Endodermal cell (in vitro differentiated cells): Measurements from ENCODE around the gene ZNF407. TPM values are rescaled to one million over a fixed set of nuclear protein-coding genes. Genes with fewer than 3 reads are reported as not detected.

Experiments used
- DNase-seq: peaks from one replicate; pipeline ENCODE4 v3.0.0-alpha.2; 2017
- H3K27ac ChIP-seq: 2 replicates; pipeline ENCODE4 v1.5.1; 2013; ENCODE audit warnings: mild to moderate bottlenecking, low read depth, low read length, moderate library complexity
- H3K27me3 ChIP-seq: 2 replicates; pipeline ENCODE4 v1.6.1; 2013; ENCODE audit warnings: mild to moderate bottlenecking, low read length, moderate library complexity; ENCODE audit not compliant: insufficient read depth, control insufficient read depth, poor library complexity, severe bottlenecking
- H3K36me3 ChIP-seq: 2 replicates; pipeline ENCODE4 v1.7.0; 2013; ENCODE audit warnings: mild to moderate bottlenecking, low read length, moderate library complexity; ENCODE audit not compliant: control insufficient read depth, insufficient read depth
- H3K4me1 ChIP-seq: one replicate; pipeline ENCODE4 v1.7.0; 2013; ENCODE audit warnings: low read length; ENCODE audit not compliant: control insufficient read depth, insufficient read depth
- H3K4me3 ChIP-seq: 2 replicates; pipeline ENCODE4 v1.5.1; 2013; ENCODE audit warnings: mild to moderate bottlenecking, low read length, moderate library complexity
- H3K9ac ChIP-seq: 2 replicates; pipeline ENCODE4 v1.6.1; 2013; ENCODE audit warnings: mild to moderate bottlenecking, low read length, moderate library complexity; ENCODE audit not compliant: poor library complexity, severe bottlenecking; ENCODE audit errors: extremely low read depth
- H3K9me3 ChIP-seq: 2 replicates; pipeline ENCODE4 v1.6.1; 2013; ENCODE audit warnings: mild to moderate bottlenecking, low read length, moderate library complexity; ENCODE audit not compliant: control insufficient read depth
- H3K27ac Mint-ChIP-seq: 2 replicates; pipeline ENCODE4 v1.8.0; 2020; ENCODE audit warnings: mixed read lengths
- H3K27me3 Mint-ChIP-seq: 2 replicates; pipeline ENCODE4 v1.8.0; 2021; ENCODE audit warnings: mild to moderate bottlenecking, mixed read lengths; ENCODE audit not compliant: insufficient read depth
- H3K36me3 Mint-ChIP-seq: 2 replicates; pipeline ENCODE4 v1.8.0; 2020; ENCODE audit warnings: low read depth, mixed read lengths
- H3K4me1 Mint-ChIP-seq: 2 replicates; pipeline ENCODE4 v1.8.0; 2020; ENCODE audit warnings: mixed read lengths
- H3K4me3 Mint-ChIP-seq: 2 replicates; pipeline ENCODE4 v1.8.0; 2020; ENCODE audit warnings: mild to moderate bottlenecking, moderate library complexity, mixed read lengths
- H3K9me3 Mint-ChIP-seq: 2 replicates; pipeline ENCODE4 v1.8.0; 2020; ENCODE audit warnings: mild to moderate bottlenecking, mixed read lengths
- WGBS, 2 experiments: methylation state at CpG; one replicate each; pipeline versions ENCODE4 v1.1.5 to v1.1.7; 2013; ENCODE audit warnings: missing lambda C conversion rate in 2 of 2, mixed read lengths in 1 of 2; ENCODE audit not compliant: insufficient coverage in 1 of 2, insufficient read length in 1 of 2; 5-methylcytosine and 5-hydroxymethylcytosine counted together
- total RNA-seq, 2 donors: library from RNA; stranded (reverse); fragmentation: NEBNext Ultra II Directional in 1 of 2; extraction: Animal tissue kit (Norgen Biotek cat#: 25700) in 1 of 2; gene quantifications; 2 replicates in 1 of 2; 3 replicates in 1 of 2; pipeline ENCODE4 v1.2.1, GENCODE V29; 2021
- TF ChIP-seq, protein P1 (sequence below): fragments of 200-600 bp; sonication (generic); conservative IDR thresholded peaks from 2 replicates; pipeline ENCODE4 v1.5.0; 2021; ENCODE audit warnings: antibody characterized with exemption, mild to moderate bottlenecking

Gene ZNF407
- total RNA-seq, 2 donors from 2014 or later, result 7.6 to 13.1 TPM

GRCh38 chr18:75107196-75107930, 509.7 kb downstream of the ZNF407 start:
- Histone ChIP-seq H3K36me3 (no peaks in the 10 kb centered on the region), H3K4me3 (no peak overlapping the region), H3K9ac (no peak overlapping the region), H3K9me3 (no peaks in the 10 kb centered on the region), H3K27ac (no peak overlapping the region), H3K4me1 (no peaks in the 10 kb centered on the region), H3K27me3 (no peaks in the 10 kb centered on the region)
- H3K36me3 Mint-ChIP-seq, result no peaks in the 10 kb centered on the region
- TF ChIP-seq, protein P1, sequence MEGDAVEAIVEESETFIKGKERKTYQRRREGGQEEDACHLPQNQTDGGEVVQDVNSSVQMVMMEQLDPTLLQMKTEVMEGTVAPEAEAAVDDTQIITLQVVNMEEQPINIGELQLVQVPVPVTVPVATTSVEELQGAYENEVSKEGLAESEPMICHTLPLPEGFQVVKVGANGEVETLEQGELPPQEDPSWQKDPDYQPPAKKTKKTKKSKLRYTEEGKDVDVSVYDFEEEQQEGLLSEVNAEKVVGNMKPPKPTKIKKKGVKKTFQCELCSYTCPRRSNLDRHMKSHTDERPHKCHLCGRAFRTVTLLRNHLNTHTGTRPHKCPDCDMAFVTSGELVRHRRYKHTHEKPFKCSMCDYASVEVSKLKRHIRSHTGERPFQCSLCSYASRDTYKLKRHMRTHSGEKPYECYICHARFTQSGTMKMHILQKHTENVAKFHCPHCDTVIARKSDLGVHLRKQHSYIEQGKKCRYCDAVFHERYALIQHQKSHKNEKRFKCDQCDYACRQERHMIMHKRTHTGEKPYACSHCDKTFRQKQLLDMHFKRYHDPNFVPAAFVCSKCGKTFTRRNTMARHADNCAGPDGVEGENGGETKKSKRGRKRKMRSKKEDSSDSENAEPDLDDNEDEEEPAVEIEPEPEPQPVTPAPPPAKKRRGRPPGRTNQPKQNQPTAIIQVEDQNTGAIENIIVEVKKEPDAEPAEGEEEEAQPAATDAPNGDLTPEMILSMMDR, result no peak
- 91 to 94% methylated on average over 14 to 19 of the region's 19 CpGs for WGBS, 2 experiments
- H3K4me1 Mint-ChIP-seq, result no peaks in the 10 kb centered on the region
- DNase-seq, result no peak
- H3K27me3 Mint-ChIP-seq, result no peaks in the 10 kb centered on the region
- no peak overlapping the region for H3K4me3 Mint-ChIP-seq
- no peaks in the 10 kb centered on the region for H3K9me3 Mint-ChIP-seq
- no peak overlapping the region for H3K27ac Mint-ChIP-seq

GRCh38 chr18:75107931-75108276, 510.2 kb downstream of the ZNF407 start:
- H3K4me1 ChIP-seq, result no peaks in the 10 kb centered on the region
- WGBS, 2 experiments, result 79 to 93% methylated on average over 4 to 8 of the region's 8 CpGs
- DNase-seq, result no peak
- H3K36me3 ChIP-seq, result no peaks in the 10 kb centered on the region
- H3K9ac ChIP-seq, result no peak overlapping the region
- H3K27me3 ChIP-seq, result no peaks in the 10 kb centered on the region
- no peak overlapping the region for H3K27ac ChIP-seq
- Mint-ChIP-seq H3K27me3 (no peaks in the 10 kb centered on the region), H3K36me3 (no peaks in the 10 kb centered on the region), H3K9me3 (no peaks in the 10 kb centered on the region), H3K4me3 (no peak overlapping the region), H3K4me1 (no peaks in the 10 kb centered on the region), H3K27ac (no peak overlapping the region)
- H3K9me3 ChIP-seq, result no peaks in the 10 kb centered on the region
- TF ChIP-seq, protein P1, result no peak
- H3K4me3 ChIP-seq, result no peak overlapping the region

DNA sequence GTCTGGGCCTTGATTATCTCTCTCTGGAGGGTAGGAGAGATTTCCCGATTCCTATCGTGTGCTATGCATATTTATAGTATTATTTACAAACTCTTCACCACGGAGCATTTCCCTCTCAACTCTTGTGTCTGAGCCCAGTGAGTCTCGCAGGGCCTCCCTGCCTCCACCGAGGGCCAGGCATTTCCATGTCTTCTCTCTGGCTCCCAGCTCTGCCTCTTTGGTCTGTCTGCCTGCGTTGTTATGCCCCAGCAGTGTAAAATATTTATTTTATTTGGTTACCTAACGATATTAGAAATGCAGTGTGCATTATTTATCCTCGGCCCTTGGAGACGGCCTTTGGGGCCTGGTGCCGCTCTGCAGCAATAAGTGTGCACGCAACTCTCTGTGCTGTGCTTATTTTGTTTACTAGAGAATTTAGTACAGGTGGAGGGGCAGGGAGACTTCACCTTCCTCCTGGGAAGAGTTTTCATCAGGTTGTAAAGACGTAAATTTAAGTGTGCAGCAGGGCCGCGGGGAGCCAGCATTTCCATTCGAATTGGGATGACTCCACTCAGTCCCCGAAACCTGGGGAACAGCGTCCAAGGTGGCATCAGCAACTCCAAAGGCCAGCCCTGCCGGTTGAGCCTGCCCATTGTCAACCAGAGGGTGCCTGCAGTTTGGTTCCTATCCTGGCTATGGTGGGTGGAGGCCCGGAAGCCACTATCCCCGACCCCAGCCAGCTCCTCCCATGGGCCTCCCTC, 511.1 kb downstream of the ZNF407 start:
- Histone ChIP-seq H3K9ac (no peak overlapping the region), H3K27me3 (no peaks in the 10 kb centered on the region), H3K4me1 (no peaks in the 10 kb centered on the region), H3K4me3 (no peak overlapping the region), H3K9me3 (no peaks in the 10 kb centered on the region), H3K36me3 (no peaks in the 10 kb centered on the region), H3K27ac (no peak overlapping the region)
- Mint-ChIP-seq H3K36me3 (no peaks in the 10 kb centered on the region), H3K27me3 (no peaks in the 10 kb centered on the region), H3K4me1 (no peaks in the 10 kb centered on the region), H3K27ac (no peak overlapping the region), H3K9me3 (no peaks in the 10 kb centered on the region), H3K4me3 (no peak overlapping the region)
- DNase-seq, result no peak
- TF ChIP-seq, protein P1, result no peak
- 89 to 96% methylated on average over 11 to 20 of the region's 20 CpGs for WGBS, 2 experiments
